GM12875 (cell line): Measurements from ENCODE around the gene ZNF789.
A peak's percentile ranks its signal among the peaks of the same experiment; 100 is the strongest.
"Not testable (repeated sequence)": the region's sequence is repeated elsewhere in the genome, so short reads cannot be mapped to it uniquely, and the experiment has no call there.

Experiments used
- H3K4me3 ChIP-seq: one replicate; pipeline ENCODE4 v1.5.1; 2011; ENCODE audit warnings: low read depth, low read length, control low read depth
- TF ChIP-seq, protein P1 (sequence below): IDR thresholded peaks from 2 replicates; pipeline ENCODE4 v1.5.1; 2011; ENCODE audit warnings: low read depth, mild to moderate bottlenecking, control low read depth, inconsistent platforms, low read length, moderate library complexity, borderline replicate concordance; ENCODE audit not compliant: insufficient read depth

The ZNF789 gene

DNA sequence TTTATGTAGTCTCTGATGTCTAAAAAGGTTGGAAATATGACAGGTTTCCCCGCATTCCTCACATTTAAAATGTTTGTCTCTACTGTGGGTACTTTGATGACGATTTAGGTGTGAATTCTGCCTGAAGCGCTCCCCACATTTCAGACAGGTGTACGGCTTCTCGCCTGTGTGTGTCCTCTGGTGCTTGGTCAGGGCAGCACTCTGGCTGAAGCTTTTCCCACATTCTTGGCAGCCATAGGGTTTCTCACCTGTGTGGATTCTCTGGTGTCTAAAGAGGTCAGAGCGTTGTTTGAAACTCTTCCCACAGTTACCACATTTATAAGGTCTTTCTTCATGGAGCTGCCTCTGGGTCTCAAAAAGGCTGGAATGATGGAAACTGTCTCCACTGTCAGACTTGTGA is 21.1 kb downstream of the ZNF789 start:
- TF ChIP-seq, protein P1, sequence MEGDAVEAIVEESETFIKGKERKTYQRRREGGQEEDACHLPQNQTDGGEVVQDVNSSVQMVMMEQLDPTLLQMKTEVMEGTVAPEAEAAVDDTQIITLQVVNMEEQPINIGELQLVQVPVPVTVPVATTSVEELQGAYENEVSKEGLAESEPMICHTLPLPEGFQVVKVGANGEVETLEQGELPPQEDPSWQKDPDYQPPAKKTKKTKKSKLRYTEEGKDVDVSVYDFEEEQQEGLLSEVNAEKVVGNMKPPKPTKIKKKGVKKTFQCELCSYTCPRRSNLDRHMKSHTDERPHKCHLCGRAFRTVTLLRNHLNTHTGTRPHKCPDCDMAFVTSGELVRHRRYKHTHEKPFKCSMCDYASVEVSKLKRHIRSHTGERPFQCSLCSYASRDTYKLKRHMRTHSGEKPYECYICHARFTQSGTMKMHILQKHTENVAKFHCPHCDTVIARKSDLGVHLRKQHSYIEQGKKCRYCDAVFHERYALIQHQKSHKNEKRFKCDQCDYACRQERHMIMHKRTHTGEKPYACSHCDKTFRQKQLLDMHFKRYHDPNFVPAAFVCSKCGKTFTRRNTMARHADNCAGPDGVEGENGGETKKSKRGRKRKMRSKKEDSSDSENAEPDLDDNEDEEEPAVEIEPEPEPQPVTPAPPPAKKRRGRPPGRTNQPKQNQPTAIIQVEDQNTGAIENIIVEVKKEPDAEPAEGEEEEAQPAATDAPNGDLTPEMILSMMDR: no peak
- no peak overlapping the region for H3K4me3 ChIP-seq

DNA sequence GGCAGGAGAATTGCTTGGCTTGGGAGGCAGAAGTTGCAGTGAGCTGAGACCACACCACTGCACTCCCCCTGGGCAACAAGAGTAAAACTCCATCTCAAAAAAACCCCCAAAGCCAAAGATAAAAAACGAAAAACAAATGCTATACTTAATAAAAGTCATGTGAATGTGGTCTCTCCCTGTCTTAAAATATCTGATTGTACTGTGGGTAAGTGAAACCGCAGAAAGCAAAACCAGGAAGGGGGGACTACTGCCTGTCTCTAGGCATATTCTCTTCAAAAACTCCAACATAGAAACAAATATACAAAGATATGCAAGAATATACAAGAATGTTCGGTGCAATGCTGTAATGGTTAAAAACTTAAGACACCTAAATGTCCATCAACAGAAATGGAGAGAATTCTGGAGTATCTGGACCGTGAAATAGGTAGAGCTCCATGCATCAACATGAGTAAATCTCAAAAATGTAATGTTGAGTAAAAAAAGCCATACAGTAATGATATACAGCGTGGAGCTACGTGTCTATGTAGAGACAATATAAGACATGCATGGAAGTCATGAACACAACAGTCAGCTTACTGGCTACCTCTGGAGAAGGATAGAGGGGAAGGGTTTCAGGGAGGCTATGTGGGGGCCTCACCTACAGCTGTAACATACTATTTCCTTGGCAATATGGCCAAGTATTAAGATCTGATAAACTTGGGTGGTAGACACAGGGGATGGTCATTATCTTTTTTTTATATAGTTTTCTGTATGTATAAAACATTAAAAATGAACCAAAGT is 25.3 kb downstream of the ZNF789 start:
- peak overlapping the region; percentile 93 for H3K4me3 ChIP-seq
- TF ChIP-seq, protein P1: no peak

DNA sequence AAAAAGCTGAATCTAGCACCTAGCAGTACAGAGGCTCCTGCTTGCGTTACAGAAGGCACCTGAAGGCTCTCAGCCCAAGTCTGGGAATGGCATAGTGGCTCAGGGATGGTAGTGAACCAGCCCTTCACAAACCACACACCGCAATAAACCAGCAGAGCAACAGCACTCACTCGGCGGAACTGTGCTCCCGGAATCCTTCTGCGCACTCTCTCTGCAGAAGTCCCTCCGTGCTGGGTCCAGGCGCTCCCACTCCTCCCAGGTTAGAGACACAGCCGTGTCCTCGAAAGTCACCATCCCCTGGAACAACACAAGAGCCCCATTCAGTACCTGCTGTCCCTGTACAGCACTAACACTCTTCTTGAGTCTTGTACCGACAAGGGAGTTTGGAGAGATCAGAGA is 25.9 kb downstream of the ZNF789 start:
- H3K4me3 ChIP-seq: peak overlapping the region; percentile 93
- TF ChIP-seq, protein P1: no peak

DNA sequence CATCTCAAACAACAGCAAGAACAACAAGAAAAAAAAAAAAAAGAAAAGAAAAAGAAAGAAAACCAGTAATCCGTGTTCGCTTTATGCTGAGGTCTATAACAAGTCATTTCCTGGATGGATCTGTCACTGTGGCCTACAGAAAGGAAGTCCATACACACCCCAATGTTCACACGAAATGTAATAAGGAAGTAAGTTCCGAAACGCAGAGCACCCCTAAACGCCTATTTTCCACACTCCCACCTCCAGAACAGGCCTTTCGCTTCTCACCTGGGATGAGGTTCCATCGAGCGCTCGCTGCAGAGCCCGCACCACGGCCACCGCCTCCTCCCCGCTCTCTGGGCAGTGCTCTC is 26.7 kb downstream of the ZNF789 start:
- TF ChIP-seq, protein P1: no peak
- peak overlapping the region; percentile 93 for H3K4me3 ChIP-seq

DNA sequence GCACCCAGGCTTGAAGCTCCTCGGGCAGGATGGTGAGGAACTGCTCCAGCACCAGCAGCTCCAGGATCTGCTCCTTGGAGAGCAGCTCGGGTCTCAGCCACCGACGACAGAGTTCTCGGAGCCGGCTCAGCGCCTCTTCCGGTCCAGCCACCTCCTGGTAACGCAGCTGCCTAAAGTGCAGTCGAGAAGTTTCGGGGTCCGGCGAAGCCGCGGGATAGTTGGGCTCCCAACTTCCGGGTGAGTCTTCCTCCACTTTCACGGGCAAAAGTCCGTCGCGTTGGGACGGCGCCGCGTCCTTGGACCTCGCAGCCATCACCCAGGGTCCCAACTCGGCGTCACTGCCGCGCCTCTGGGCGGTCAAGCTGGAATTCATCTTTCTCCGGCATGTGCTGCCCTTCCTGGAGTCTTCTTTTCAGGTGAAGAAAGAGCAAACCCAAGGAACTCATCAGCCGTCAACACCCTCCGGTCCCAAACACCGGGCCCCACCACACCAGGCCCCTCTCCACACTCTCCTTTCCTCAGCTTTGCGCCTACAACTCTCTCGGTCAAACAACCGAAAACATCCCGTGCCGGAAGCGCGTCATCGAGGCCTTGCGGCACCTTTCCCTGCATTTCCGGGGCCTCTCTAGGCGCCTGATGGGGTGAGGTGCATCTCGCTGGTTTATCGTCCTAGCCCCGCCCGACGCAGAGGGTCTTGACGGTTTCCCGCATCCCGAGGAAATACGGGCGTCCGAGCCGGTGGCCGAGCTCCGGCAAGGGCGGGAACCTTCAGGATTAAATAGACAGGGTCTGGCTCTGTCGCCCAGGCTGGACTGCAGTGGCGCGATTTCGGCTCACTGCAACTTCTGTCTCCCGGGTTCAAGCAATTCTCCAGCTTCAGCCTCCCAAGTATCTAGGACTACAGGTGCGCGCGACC is 27.3 kb downstream of the ZNF789 start, which contains the start of gene ZNF394:
Gene ZNF394, minus strand, starts transcription at position 561 of the 916 bp plus-strand sequence. Its CDS starts 188 bp downstream, at position 373.
- H3K4me3 ChIP-seq: peak within 1 kb of the TSS; percentile 93
- TF ChIP-seq, protein P1: no peak

DNA sequence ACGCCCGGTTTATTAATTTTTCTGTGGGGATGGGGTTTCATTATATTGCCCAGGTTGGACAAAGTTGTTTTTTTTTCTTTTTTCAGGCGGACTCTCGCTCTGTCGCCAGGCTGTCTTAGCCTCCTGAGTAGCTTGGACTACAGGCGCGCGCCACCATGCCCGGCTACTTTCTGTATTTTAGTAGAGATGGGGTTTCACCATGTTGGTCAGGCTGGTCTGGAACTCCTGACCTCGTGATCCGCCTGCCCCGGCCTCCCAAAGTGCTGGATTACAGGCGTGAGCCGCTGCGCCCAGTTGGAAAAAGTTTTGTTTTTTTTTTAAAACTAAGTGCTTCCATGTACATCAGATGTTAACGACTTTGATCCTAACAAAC is 27.9 kb downstream of the ZNF789 start:
- TF ChIP-seq, protein P1: no peak
- peak overlapping the region; percentile 93 for H3K4me3 ChIP-seq

DNA sequence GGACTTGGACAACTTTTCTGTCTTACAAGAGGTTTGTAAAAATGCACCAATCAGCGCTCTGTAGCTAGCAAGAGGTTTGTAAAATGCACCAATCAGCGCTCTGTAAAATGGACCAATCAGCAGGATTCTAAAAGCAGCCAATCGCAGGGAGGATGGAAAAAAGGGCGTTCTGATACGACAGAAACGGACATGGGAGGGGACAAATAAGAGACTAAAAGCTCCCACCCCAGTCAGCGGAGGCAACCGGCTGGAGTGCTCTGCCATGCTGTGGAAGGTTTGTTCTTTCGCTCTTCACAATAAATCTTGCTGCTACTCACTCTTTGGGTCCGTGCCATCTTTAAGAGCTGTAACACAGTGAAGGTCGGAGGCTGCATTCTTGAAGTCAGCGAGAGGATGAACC is 28.5 kb downstream of the ZNF789 start:
- not testable (repeated sequence) for H3K4me3 ChIP-seq
